ENCODE results near the gene TFB1M.

- TF ChIP-seq CTCF (IDR thresholded peaks at IDR 0.05; ENCODE audit: low read length) (no peak), EZH2 (IDR thresholded peaks at IDR 0.05; ENCODE audit: borderline replicate concordance, low read length) (no peak)
Measured at GRCh38 chr6:155311583-155311982, 2.7 kb downstream of the TFB1M start.

Measured in OCI-LY1 (cell line).